HepG2 (cell line): Measurements from ENCODE around the gene CTDSP2.

ENCODE experiments used
- ADNP ChIP-seq: sonication (generic); formaldehyde crosslinking; IDR thresholded peaks from 2 replicates; pipeline ENCODE4 v1.4.0; 2020; ENCODE audit warnings: missing genetic modification reagents
- EP300 ChIP-seq, 3 experiments: sonication (generic) in 1 of 3; formaldehyde crosslinking in 1 of 3; IDR thresholded peaks; 2 replicates each; pipeline versions ENCODE4 v1.5.1 to v1.6.1; 2011 to 2020; ENCODE audit warnings: low read depth in 2 of 3, low read length in 2 of 3, borderline replicate concordance in 1 of 3, improper control_type of control experiment in 1 of 3, mild to moderate bottlenecking in 1 of 3, missing genetic modification reagents in 1 of 3, moderate library complexity in 1 of 3
- SETDB1 ChIP-seq: sonication (generic); formaldehyde crosslinking; IDR thresholded peaks from 2 replicates; pipeline ENCODE4 v1.5.1; 2020; ENCODE audit warnings: missing genetic modification reagents, mild to moderate bottlenecking, borderline replicate concordance
- TAF1 ChIP-seq: sonication (generic); formaldehyde crosslinking; IDR thresholded peaks from 2 replicates; pipeline ENCODE4 v1.4.0; 2020; ENCODE audit warnings: missing genetic modification reagents
- ZNF747 ChIP-seq: sonication (generic); formaldehyde crosslinking; IDR thresholded peaks from 2 replicates; pipeline ENCODE4 v1.8.1; 2023; ENCODE audit warnings: missing genetic modification reagents, mild to moderate bottlenecking, borderline replicate concordance

- no peak for TF ChIP-seq SETDB1 (CRISPR knock-in tag)
- TF ChIP-seq ZNF747 (CRISPR knock-in tag): no peak
- TF ChIP-seq ADNP (CRISPR knock-in tag): no peak
- no peak for TF ChIP-seq TAF1 (CRISPR knock-in tag)
- no peak for TF ChIP-seq EP300 (IDR thresholded peaks at IDR 0.05; ENCODE audit: low read depth in 2 of 2, low read length in 2 of 2)
- no peak for TF ChIP-seq EP300 (CRISPR knock-in tag; IDR thresholded peaks at IDR 0.05; ENCODE audit: borderline replicate concordance)
These were observed 298 bp downstream of the CTDSP2 start for GRCh38 chr12:57846285-57846576.
